Peyer's patch (tissue), 4 donors: Measurements from ENCODE around the gene RRAD. TPM values are rescaled to one million over a fixed set of nuclear protein-coding genes. Genes with fewer than 3 reads are reported as not detected.
"Not testable (repeated sequence)": the region's sequence is repeated elsewhere in the genome, so short reads cannot be mapped to it uniquely, and the experiment has no call there.

Experiments used
- DNase-seq, 3 donors: peaks; one replicate each; pipeline ENCODE4 v3.0.0-alpha.2; 2017 to 2019
- H3K27ac ChIP-seq, 4 donors: fragments of 200-600 bp; sonication (generic); one replicate each; pipeline ENCODE4 v1.5.1; 2016 to 2019
- H3K27me3 ChIP-seq, 2 donors: fragments of 200-600 bp; sonication (generic); one replicate each; pipeline ENCODE4 v1.5.1; 2019
- H3K36me3 ChIP-seq, 3 donors: fragments of 200-600 bp; sonication (generic); one replicate each; pipeline ENCODE4 v1.5.1; 2016 to 2019
- H3K4me1 ChIP-seq, 4 donors: fragments of 200-600 bp; sonication (generic); one replicate each; pipeline ENCODE4 v1.5.1; 2016 to 2019
- H3K4me3 ChIP-seq, 4 donors: fragments of 200-600 bp; sonication (generic); 1 replicate in 3 of 4; 2 replicates in 1 of 4; pipeline ENCODE4 v1.5.1; 2016 to 2019; ENCODE audit warnings: mild to moderate bottlenecking in 1 of 4
- H3K9me3 ChIP-seq, 4 donors: fragments of 200-600 bp; sonication (generic); one replicate each; pipeline ENCODE4 v1.5.1; 2016 to 2019; ENCODE audit warnings: mild to moderate bottlenecking in 1 of 4
- CTCF ChIP-seq, 6 experiments: fragments of 450-650 bp in 4 of 6; fragments of 200-600 bp in 2 of 6; sonication (generic) in 1 of 6; IDR thresholded peaks; one replicate each; pipeline ENCODE4 v1.5.1; 2017 to 2019; ENCODE audit warnings: antibody characterized with exemption in 6 of 6, mild to moderate bottlenecking in 3 of 6, moderate library complexity in 1 of 6
- POLR2A ChIP-seq, 2 donors: fragments of 450-650 bp; IDR thresholded peaks; one replicate each; pipeline ENCODE4 v1.5.1; 2017; ENCODE audit warnings: antibody characterized with exemption in 2 of 2, mild to moderate bottlenecking in 2 of 2, moderate library complexity in 2 of 2
- total RNA-seq, 4 donors: library from RNA; depleted of rRNA; stranded (reverse); fragments of >200 nt; gene quantifications; one replicate each; pipeline ENCODE4 v1.1.0, GENCODE V29; 2016

RRAD gene
- total RNA-seq, 4 donors from 2014 or later = 0.53 to 4.1 (median 2.8) TPM

GRCh38 chr16:66959704-66960161, 34.4 kb upstream of the RRAD start:
- no peak overlapping the region for H3K27ac ChIP-seq
- no peaks in the 10 kb centered on the region for H3K27me3 ChIP-seq
- no peak for TF ChIP-seq POLR2A (IDR thresholded peaks at IDR 0.05)
- H3K36me3 ChIP-seq = peaks cover 0 to 5% (median 0%) of the 10 kb centered on the region in 3 donors
- no peak overlapping the region for H3K4me3 ChIP-seq
- no peaks in the 10 kb centered on the region for H3K9me3 ChIP-seq
- no peak for DNase-seq
- H3K4me1 ChIP-seq = peaks cover 0 to 39% (median 2%) of the 10 kb centered on the region in 4 donors

GRCh38 chr16:66958857-66959703, 33.7 kb upstream of the RRAD start:
- peak in 1 of 3 donors; percentile 25 for DNase-seq
- Histone ChIP-seq H3K4me3 (no peak overlapping the region), H3K27ac (no peak overlapping the region), H3K4me1 (peaks cover 0 to 39% (median 3%) of the 10 kb centered on the region in 4 donors), H3K27me3 (no peaks in the 10 kb centered on the region), H3K36me3 (no peaks in the 10 kb centered on the region), H3K9me3 (no peaks in the 10 kb centered on the region)
- TF ChIP-seq CTCF (IDR thresholded peaks at IDR 0.05) = no peak
- no peak for TF ChIP-seq POLR2A (IDR thresholded peaks at IDR 0.05)

GRCh38 chr16:66956154-66956457, 30.8 kb upstream of the RRAD start:
- DNase-seq, H3K4me3 ChIP-seq, H3K9me3 ChIP-seq, H3K27me3 ChIP-seq, H3K36me3 ChIP-seq: not testable (repeated sequence)
- Histone ChIP-seq H3K4me1 (peaks cover 0 to 21% (median 2%) of the 10 kb centered on the region in 4 donors), H3K27ac (peak overlapping the region in 2 of 4 donors; percentile 65 to 83)

GRCh38 chr16:66955363-66956153, 30.2 kb upstream of the RRAD start:
- Histone ChIP-seq H3K4me1 (peaks cover 0 to 21% (median 2%) of the 10 kb centered on the region in 4 donors), H3K27ac (peak overlapping the region in 2 of 4 donors; percentile 65 to 83)
- H3K36me3 ChIP-seq, DNase-seq, H3K9me3 ChIP-seq, H3K27me3 ChIP-seq, H3K4me3 ChIP-seq: not testable (repeated sequence)

GRCh38 chr16:66954097-66954659, 28.8 kb upstream of the RRAD start:
- peaks cover 0 to 23% (median 2%) of the 10 kb centered on the region in 4 donors for H3K4me1 ChIP-seq
- H3K4me3 ChIP-seq = no peak overlapping the region
- H3K36me3 ChIP-seq = no peaks in the 10 kb centered on the region
- no peaks in the 10 kb centered on the region for H3K9me3 ChIP-seq
- H3K27me3 ChIP-seq = no peaks in the 10 kb centered on the region
- TF ChIP-seq POLR2A (IDR thresholded peaks at IDR 0.05) (no peak), CTCF (IDR thresholded peaks at IDR 0.05) (peak; percentile 69 to 92 (median 84))
- peak overlapping the region in 3 of 4 donors; percentile 38 to 89 (median 82) for H3K27ac ChIP-seq
- peak; percentile 74 to 92 (median 85) for DNase-seq

GRCh38 chr16:66953462-66954096, 28.2 kb upstream of the RRAD start:
- H3K9me3 ChIP-seq = no peaks in the 10 kb centered on the region
- peak overlapping the region in 2 of 4 donors; percentile 15 to 20 for H3K4me3 ChIP-seq
- peak in 2 of 3 donors; percentile 79 to 82 for DNase-seq
- H3K27ac ChIP-seq = peak overlapping the region in 3 of 4 donors; percentile 38 to 89 (median 82)
- H3K36me3 ChIP-seq = no peaks in the 10 kb centered on the region
- H3K27me3 ChIP-seq = no peaks in the 10 kb centered on the region
- TF ChIP-seq POLR2A (IDR thresholded peaks at IDR 0.05) = peak in 1 of 2 donors; percentile 65
- TF ChIP-seq CTCF (IDR thresholded peaks at IDR 0.05) = no peak
- peaks cover 2 to 29% (median 4%) of the 10 kb centered on the region in 4 donors for H3K4me1 ChIP-seq
